Epidermal melanocyte (primary cell): ENCODE data around the gene ARL13A.
"Not testable (repeated sequence)": the region's sequence is repeated elsewhere in the genome, so short reads cannot be mapped to it uniquely, and the experiment has no call there.

Experiments
- DNase-seq: peaks from one replicate; pipeline ENCODE4 v3.0.0; 2011; ENCODE audit warnings: low spot score; ENCODE audit not compliant: insufficient read length

ARL13A gene

DNA sequence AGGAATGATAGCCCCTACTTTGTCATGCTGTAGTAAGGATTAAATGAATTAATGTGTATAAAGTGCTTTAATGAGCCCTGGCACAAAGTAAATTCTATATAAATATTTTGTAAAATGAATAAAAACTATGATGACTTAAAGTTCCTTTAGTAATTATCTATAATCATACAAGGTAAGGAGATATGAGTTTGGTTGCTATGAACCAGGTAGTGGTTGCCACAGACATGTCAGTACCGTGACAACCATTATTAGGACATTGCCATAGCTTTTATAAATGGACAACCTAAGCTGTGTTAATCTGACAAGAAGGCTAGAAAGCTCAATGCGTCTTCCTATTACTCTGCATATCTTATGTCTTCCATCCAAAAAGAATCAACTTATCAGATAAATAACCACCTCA is at the start of gene ARL13A:
Gene ARL13A, plus strand, starts transcription at position 301 of the 400 bp plus-strand sequence. CDS start 3,982 bp downstream, outside the sequence.
- no peak for DNase-seq

GRCh38 chrX:100924375-100924774 is 45.1 kb upstream of the ARL13A start:
- no peak for DNase-seq

GRCh38 chrX:100926453-100926852 is 43.1 kb upstream of the ARL13A start:
- DNase-seq, result no peak

GRCh38 chrX:100928660-100929613 is 40.6 kb upstream of the ARL13A start, which contains the start of gene XKRX:
Gene XKRX (minus strand): TSS chrX:100928917. CDS start chrX:100928304, 613 bp downstream.
- no peak for DNase-seq

- DNase-seq, result no peak
These were observed 38.1 kb upstream of the ARL13A start for GRCh38 chrX:100931218-100931924.

DNA sequence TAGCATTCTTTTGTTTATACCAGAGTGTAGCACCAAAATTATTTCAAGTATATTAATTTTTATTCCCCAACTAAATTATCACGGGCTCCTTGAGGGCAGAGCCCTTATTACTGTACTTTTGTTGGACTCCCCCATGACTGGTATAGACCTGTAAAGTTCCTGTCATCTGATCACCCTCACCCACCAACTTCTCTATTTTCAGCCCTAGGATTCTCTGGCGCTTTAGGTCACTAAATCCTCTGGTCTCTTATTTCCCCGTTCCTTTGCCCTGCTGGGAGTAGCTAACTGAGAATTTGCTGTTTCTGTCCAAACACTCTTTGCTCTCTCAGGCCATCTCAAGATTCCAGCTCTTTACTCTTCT is 37.6 kb upstream of the ARL13A start:
- DNase-seq, result no peak

DNA sequence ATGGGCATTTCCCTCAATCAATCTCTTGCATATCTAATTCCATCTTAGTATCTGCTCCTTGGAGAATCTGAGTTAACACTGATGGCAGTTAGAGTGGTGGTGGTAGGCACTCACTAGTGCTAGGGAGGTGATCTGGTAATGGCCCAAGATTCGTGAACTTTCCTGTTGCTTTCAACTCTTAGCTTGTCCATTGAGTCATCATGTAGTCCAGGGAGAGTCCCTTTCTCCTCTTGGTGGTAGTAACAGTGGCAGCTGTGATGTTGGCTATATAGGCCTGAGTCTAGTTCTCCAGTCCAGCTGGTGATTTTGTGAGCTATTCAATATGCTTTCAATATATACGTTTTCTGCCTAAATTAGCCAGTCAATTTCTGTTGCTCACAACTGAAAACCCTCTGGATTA is 33.7 kb upstream of the ARL13A start:
- DNase-seq, result no peak

- no peak for DNase-seq
These were observed 30.2 kb upstream of the ARL13A start for GRCh38 chrX:100939333-100939732.

- no peak for DNase-seq
These were observed 24.9 kb upstream of the ARL13A start for GRCh38 chrX:100944601-100945000.

DNA sequence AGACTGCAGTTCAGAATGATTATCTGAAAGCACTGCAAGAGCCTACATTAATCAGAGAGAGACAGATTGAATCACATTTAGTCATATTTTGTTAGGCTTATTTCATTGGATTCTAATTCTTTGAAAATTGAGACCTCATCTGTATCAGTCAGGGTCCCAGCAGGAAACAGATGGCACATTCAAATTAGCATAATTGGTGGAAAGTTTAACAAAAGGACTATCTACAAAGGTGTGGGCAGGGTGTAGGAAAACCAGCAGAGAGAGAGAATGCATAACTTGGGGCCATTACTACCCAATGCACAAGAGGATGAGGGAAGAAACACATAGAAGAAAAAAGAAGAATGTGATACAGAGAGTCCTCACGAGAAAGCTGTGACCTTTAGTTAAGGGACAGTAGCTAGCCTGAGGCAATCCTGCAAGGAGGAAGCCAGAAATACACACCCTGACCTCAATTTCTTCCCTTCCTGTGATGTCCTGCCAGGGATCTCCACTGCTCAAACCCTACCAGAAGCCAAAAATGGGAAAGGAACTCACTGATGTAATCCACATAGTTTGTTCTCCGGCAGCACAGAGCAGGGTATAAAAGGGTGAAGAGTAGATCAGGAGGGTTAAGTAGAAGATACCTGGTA is 23.1 kb upstream of the ARL13A start:
- DNase-seq, result no peak

DNA sequence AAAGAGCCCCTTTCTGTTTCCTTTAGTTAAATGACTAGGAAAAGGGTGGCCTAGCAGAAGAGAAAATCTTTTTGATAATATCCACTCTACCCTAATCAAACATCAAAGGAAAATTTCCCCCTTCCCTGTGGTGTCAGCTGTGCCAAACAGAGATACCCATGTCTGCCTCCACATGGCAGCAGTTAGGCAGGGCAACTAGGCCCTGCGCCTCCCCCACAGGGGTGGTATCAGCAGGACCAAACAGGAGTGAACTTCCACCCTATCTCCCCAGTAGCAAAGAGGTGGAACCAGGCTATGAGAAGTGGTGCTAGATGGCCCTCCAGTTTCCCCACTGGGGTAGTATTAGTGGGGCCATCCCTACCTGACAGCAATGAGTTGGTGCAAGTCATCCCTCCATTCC is 21.0 kb upstream of the ARL13A start:
- DNase-seq, result no peak

DNA sequence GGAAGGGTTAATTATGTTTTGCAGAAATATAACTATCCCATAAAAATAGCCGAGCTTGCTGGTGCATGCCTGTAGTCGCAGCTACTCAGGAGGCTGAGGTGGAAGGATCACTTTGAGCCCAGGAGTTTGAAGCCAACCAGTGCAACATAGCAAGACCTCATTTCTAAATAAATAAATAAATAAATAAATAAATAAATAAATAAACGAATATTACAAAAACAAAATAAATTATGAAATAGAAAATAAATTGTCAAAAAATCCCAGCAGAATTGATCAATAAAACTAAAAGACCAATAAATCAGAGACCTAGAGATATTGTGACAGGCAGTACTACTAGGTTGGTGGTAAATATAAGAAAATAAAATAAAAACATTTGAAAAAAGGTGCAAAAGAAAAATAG is 6.7 kb upstream of the ARL13A start:
- no peak for DNase-seq

DNA sequence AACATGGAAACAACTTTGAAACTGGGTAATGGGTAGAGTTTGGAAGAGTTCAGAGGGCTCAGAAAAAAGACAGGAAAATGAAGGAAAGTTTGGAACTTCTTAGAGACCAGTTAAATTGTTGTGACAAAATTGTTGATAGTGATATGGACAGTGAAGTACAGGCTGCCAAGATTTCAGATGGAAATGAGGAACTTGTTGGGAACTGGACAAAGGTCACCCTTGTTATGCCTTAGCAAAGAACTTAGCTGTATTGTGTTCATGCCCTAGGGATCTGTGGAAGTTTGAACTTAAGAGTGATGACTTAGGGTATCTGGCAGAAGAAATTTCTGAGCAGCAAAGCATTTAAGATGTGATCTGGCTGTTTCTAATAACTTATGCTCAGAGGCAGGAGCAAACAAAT is 5.1 kb upstream of the ARL13A start:
- no peak for DNase-seq

DNA sequence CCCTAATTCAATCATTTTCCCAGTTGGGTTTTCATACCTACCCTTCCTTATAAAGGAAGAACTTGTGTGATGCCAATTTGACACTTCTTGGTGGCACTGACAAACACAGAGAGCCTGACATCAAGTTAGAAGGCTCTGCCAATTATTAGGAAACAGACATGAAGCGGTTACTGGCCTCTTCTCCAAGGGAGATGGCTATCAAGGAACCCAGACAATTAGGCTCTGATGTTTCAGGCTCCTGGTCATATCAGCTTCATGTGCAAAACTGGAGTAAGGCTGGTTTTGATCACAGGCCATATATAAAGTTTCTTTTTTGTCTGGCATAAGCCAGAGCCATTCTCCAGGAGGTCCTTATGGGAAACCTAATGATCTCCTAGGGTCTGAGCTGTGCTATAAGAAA is 428 bp downstream of the ARL13A start:
- no peak for DNase-seq

DNA sequence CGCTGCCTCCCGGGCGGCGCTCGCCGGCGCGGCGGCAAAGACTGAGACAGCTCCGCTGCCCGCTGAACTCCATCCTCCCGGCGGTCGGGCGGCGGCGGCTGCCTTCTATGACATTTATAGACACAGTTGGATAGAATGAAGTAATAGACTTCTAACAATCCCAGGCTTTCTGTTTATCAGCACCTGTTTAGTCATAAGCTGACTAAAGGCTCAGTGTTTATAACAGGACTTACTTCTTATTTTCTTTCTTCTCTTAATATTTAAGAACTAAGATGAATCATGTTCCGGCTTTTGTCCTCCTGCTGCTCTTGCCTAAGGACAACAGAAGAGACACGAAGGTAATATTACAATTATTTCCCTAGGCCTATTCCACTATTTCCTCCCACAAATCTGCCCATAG is 3.9 kb downstream of the ARL13A start:
- no peak for DNase-seq

GRCh38 chrX:100975212-100975611 is 5.7 kb downstream of the ARL13A start:
- no peak for DNase-seq

DNA sequence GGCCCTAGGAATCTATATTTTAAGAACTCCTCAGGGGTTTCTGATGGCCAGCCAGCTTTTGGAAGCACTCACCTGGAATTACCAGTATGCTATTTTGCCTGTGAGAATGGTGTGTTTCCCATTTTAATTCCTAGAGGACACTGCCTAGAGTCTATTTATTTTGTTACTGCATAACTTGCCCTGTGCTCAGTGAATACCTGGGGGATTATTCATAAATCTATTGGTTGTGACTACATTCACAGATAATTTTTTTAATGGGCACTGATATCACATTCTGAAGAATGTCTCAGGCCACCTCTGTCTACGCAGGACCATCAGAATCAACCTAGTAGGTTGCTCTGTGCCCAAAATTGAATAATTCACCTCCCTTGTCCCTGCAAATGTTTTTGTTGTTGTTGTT is 6.7 kb downstream of the ARL13A start:
- no peak for DNase-seq

GRCh38 chrX:100979881-100980607 is 10.5 kb downstream of the ARL13A start:
- DNase-seq, result no peak

DNA sequence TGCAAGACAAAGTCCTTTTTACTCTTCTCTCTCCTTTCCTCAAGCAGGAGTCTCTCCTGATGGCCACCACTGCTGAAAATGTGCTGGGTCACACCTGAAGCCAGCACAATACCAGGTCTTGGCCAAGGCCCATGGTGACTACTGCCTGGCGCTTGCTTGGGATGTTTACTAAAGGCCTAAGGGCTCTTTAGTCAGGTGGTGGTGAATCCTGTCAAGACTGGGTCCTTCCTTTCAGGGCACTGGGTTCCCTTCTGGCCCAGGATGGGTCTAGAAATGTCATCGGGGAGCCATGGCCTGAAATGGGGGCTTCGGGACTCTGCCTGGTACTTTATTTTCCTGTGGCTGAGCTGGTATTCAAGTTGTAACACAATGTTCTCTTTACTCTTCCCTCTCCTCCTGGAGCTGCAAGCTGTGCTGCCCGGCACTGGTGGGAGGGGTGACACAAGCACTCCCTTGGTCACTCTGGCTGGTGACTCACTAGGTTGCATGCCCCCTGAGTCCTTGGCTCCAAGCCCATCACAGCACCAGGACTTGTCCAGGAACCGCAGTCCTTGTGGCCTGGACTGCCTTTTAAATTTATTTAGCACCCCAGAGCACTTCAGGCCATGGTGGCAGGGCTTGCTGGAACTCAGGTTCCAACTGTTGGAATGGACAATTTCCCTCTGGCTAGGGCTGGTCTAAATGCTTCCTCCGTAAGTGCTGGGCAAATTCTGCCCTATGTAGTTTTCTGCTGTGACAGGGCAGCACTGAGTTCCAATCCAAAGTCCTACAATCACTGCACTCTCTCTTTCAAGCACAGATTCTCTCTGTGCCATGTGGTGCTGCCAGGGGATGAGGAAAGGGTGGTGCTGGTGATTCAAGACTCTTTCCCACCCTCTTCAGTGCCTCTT is 11.3 kb downstream of the ARL13A start:
- DNase-seq, result no peak

- not testable (repeated sequence) for DNase-seq
These were observed 12.0 kb downstream of the ARL13A start for GRCh38 chrX:100981498-100981845.
